Measurements from ENCODE around the gene DONSON.

GRCh38 chr21:33542640-33543504 lies 45.6 kb downstream of the DONSON start, which contains the start of gene SON:
- TF ChIP-seq CTCF (conservative IDR thresholded peaks at IDR 0.05; ENCODE audit: low read length): no peak
- TF ChIP-seq EZH2phosphoT487 (IDR thresholded peaks at IDR 0.05; ENCODE audit: borderline replicate concordance, low read depth, low read length): no peak

Measured in OCI-LY7 (cell line).